ENCODE results near the gene LMF1. TPM values are rescaled to one million over a fixed set of nuclear protein-coding genes. Genes with fewer than 3 reads are reported as not detected.

LMF1 gene
- total and polyA plus RNA-seq, 2 of the 13 experiments (the other 11 are each of a cell fraction or from before 2014, with no cell fraction given) = 6.8 to 8.5 TPM

GRCh38 chr16:920717-921116 lies 50.1 kb downstream of the LMF1 start:
- H3K27ac ChIP-seq (ENCODE audit: extremely low read length, insufficient read depth, low read length) = no peak overlapping the region
- DNase-seq (ENCODE audit: low spot score) (no peak), ATAC-seq (no peak), FAIRE-seq (no peak)
- no peak overlapping the region for H2AFZ ChIP-seq (ENCODE audit: low read length)
- BruUV-seq (replicated peaks) = no TSS peak
- H3K4me3 ChIP-seq (replicated peaks in 1 of 3; ENCODE audit: insufficient read depth in 1 of 3, low read depth in 2 of 3, low read length in 3 of 3) = no peak overlapping the region
- 93% methylated on average over 15 of the region's 18 CpGs for WGBS (ENCODE audit: low lambda C conversion rate)
- no peak overlapping the region for H3K9ac ChIP-seq (ENCODE audit: insufficient read depth, low read depth, low read length)
- H3K27me3 ChIP-seq (ENCODE audit: control insufficient read depth in 1 of 2, insufficient read depth in 2 of 2, low read length in 2 of 2) = no peaks in the 10 kb centered on the region
- no peaks in the 10 kb centered on the region for H4K20me1 ChIP-seq (ENCODE audit: insufficient read depth, low read length)
- in situ Hi-C loops (cut with HindIII; ENCODE audit: extremely low pct_ligation_motif_present, low pct_unique_long_range_greater_than_20kb) = no loop called here
- CTCF ChIA-PET (ENCODE audit: low intra/inter-chr PET ratio, low total read pairs) = no interaction called here
- H3K4me2 ChIP-seq (ENCODE audit: low read depth, low read length) = no peak overlapping the region
- intact Hi-C loops (cut with micrococcal nuclease; ENCODE audit: unreplicated experiment) = no loop called here
- 0 out of 2 replicates have a peak, but pooled peaks cover 6% of the 10 kb centered on the region for H3K4me1 ChIP-seq (ENCODE audit: insufficient read depth, low read length)
- POLR2A ChIA-PET = no interaction called here
- no peaks in the 10 kb centered on the region for H3K9me3 ChIP-seq (ENCODE audit: low read length)
- H3K79me2 ChIP-seq (ENCODE audit: insufficient read depth, low read length) = no peaks in the 10 kb centered on the region
- no peaks in the 10 kb centered on the region for H3K36me3 ChIP-seq (replicated peaks in 1 of 2; ENCODE audit: control insufficient read depth in 1 of 2, insufficient read depth in 2 of 2, low read length in 2 of 2)
- TF ChIP-seq HIC2 (CRISPR knock-in tag; IDR thresholded peaks at IDR 0.05; ENCODE audit: low read depth) (no peak), ZFY (CRISPR knock-in tag; IDR thresholded peaks at IDR 0.05) (no peak), ZNF639 (CRISPR knock-in tag; conservative IDR thresholded peaks at IDR 0.05) (no peak), ZNF160 (CRISPR knock-in tag; IDR thresholded peaks at IDR 0.05) (no peak), TEF (CRISPR knock-in tag; IDR thresholded peaks at IDR 0.05) (no peak), ZNF580 (CRISPR knock-in tag; IDR thresholded peaks at IDR 0.05; ENCODE audit: borderline replicate concordance, low read depth) (no peak), ARNTL (CRISPR knock-in tag; IDR thresholded peaks at IDR 0.05) (no peak), FOXO1 (CRISPR knock-in tag; IDR thresholded peaks at IDR 0.05) (no peak), ARID5B (CRISPR knock-in tag; IDR thresholded peaks at IDR 0.05) (no peak), EP300 (IDR thresholded peaks at IDR 0.05; ENCODE audit: low read depth in 2 of 2, low read length in 2 of 2) (no peak), EP300 (CRISPR knock-in tag; IDR thresholded peaks at IDR 0.05; ENCODE audit: borderline replicate concordance) (no peak), RNF2 (conservative IDR thresholded peaks at IDR 0.05; ENCODE audit: low read depth) (no peak)

Data from HepG2 (cell line).